ENCODE results near the gene CHRNA3.

Gene CHRNA3

DNA sequence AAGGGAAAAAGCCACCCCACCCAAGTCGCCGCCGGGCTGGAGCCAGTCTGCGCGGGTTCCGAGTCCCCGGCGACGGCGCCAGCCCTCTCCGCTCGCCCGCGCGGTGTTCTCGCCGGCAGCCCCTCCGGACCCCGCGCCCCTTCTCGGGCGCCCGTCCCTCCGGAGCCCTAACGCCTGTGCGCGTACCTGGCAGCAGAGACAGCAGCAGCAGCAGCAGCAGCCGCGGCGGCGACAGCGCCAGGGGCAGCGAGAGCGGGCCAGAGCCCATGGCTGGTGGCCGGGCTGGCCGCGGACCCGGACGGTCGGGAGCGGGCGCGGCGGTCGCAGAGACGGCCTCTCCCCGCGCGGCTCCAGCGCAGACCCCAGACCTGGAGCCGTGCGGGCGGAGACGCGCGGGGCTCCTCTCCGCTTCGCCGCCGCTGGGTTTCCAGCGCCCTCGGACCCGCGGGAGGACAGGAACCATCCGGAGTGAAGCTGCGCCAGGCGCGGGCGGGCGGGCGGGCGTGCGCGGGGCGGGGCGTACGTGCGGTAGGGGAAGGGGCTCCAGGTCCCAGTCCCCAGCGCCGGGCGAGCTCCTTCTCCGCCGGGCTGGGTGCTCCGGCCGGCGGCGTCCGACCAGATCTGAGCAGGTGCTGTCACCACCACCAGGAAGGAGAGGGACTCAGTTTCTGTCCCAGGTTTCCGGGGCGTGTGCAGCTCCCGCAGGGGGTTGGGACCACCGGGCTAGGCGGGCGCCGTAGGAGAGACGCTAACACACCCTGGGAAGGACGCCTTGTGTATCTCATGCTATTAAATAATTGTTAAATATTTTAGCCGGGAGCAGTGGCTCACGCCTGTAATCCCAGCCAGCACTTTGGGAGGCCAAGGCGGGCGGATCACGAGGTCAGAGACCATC, at the start of gene CHRNA3:
Gene CHRNA3, minus strand, starts transcription at position 470 of the 895 bp plus-strand sequence. Its CDS starts 202 bp downstream, at position 268.
- no peak for DNase-seq (ENCODE audit: low spot score)
- no peak for FAIRE-seq

GRCh38 chr15:78668987-78669386, 48.2 kb upstream of the CHRNA3 start:
- FAIRE-seq, result no peak
- DNase-seq (ENCODE audit: low spot score), result no peak

DNA sequence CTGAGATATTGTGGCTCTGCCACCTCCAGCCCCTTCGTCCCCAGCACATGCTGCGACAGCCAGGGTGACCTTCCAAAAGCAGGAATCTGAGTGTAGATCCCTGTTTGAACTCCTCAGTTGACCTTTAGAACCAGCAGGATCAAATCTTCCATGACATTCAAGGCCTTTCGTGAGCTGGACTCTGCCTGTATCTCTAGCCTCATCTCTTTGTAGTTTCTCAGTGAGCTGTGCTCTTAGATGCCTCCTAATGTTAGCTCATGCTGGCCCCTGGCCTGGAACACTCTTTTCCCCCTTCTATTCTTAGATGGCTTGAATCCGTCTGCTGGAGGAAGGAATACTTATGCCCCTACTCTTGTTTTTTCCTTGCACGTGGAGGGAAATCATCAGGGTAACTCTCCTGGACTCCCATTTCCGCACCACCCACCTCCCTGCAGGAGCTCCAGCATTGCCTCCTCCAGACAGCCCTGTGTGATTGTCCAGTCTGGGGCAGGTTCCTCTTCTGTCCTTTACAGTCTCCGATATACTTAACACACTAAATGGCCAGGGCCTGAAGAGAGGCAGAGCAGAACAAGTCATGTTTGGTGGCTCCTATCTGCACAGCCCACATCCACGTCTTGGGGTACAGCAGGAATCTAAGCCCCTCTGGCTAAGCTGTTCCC, 46.9 kb upstream of the CHRNA3 start:
- no peak for FAIRE-seq
- no peak for DNase-seq (ENCODE audit: low spot score)

- no peak for DNase-seq (ENCODE audit: low spot score)
- FAIRE-seq, result no peak
Observed at GRCh38 chr15:78666010-78666409, 45.2 kb upstream of the CHRNA3 start.

DNA sequence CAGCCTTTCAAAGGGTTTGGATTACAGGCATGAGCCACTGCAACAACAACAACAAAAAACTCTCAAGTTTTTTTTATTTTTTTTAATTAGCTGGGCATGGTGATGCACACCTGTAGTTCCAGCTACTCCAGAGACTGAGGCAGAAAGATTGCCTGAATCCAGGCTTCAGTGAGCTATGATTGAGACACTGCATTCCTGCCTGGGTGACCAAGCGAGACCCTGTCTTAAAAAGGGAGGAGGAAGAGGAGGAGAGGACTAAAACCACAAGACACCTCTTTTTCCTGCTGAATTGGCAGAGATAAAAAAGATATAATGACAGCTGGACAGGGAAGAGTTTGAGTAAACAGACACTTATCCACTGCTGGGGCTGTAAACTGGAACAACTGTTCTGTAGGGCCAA, 42.9 kb upstream of the CHRNA3 start:
- FAIRE-seq (no peak), DNase-seq (ENCODE audit: low spot score) (peak; percentile 14)

DNA sequence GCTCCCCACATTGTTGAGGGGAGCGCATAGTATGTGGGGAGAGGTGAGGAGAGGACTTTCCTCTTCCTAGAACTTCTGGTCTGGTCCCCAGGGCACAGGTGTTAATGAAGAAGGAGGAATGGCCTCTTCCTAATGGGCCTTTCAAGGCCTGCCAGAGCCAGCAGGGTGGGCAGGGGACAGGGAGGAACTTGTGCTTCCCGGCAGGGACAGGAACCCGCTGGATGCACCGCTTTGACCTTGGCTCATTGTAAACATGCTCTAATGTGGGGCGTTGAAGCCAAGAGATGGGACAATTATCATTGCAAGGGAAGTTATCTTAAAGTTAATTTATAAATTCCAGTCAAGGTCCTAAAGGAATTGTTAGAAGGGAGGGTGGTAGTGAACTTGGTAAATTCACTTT, 41.2 kb upstream of the CHRNA3 start:
- no peak for FAIRE-seq
- no peak for DNase-seq (ENCODE audit: low spot score)

- FAIRE-seq, result no peak
Observed at GRCh38 chr15:78661001-78661400, 40.2 kb upstream of the CHRNA3 start.

DNA sequence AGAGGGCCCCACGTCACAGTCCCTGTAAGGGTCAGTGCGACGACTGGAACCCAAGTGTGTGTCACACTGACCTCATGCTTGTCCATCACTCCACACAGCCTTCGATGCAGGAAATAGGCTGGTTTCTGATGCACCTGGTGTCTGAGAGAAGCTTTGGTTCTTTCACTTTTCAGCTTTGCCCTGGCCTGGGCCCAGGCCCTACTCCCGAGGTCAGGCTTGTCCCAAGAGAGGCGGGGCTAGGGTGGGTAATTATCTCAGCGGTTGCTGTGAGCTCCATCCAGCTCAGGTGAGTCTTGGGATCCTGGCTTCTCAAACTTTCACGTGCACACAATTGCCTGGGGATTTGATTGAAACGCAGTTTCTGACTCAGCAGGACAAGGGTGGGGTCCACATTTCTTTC, 39.8 kb upstream of the CHRNA3 start:
- DNase-seq (ENCODE audit: low spot score) (no peak), FAIRE-seq (no peak)

More at GRCh38 chr15:78661001-78661400, 40.2 kb upstream of the CHRNA3 start:
- no peak for DNase-seq (ENCODE audit: low spot score)

DNA sequence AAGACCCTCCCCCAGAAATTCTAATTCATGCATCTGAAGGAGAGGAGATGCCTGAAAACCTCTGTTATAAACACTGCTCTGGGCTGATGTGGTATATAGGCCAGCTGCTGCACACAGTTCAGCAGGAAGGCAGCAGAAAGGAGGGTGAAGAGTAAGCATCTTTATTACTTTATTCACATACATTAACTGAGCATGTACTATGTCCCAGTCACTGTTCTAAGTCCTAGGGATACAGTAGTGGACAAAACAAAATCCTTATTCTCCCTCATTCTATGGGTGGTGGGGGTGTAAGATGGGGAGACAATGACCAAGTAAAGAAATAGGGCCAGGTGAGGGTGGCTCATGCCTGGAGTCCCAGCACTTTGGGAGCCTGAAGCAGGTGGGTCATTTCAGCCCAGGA, 38.0 kb upstream of the CHRNA3 start:
- FAIRE-seq, result no peak
- no peak for DNase-seq (ENCODE audit: low spot score)

DNA sequence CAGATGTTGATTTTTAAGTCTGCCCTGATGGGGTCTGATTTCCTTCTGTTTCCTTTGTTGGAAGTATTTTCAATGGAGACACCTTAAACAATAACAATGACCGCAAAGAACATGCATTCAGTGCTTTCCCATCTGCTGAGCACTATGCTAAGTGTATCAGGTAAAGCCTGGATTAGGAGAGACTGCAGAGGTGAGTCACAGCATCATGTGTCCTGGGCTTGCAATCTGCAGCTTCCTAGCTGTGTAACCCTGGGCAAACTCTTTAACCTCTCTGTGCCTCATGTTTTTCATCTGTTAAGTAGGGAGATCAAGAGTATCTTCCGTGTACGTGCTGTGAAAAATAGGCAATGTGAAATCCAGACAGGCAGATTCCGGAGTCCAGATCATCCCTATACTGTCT, 33.5 kb upstream of the CHRNA3 start:
- DNase-seq (ENCODE audit: low spot score) (no peak), FAIRE-seq (no peak)

DNA sequence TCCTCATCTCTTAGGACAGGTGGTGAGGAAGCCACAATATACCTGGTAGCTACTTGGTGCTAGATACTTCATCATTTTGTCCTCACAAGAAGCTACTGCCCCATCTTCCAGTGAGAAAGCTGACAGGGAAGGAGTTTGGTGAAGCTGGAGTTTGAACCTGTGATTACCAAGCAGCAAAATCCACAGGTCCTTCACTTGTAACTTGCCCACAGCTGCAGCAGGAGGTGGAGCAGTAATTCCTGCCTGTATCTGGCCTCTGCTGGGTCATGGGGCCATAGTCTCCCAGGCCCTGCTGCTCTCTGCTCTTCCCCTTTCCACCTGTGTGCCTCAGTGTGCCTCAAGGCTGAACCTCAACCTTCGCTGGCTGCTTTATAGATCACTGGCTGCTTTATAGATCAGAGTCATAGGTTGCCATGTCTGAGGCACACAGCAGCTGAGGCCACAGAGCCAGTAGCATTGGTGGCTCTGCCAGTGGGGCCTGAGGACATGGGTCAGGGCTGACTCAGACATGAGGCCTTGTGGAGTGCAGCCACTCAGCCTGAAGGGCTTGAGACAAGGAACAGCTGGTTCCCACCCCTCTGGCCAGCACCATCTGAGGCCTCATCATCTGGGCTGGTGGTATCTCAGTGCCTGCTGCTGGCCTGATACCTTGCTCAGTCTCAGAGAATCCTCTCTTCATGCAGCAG, 31.3 kb upstream of the CHRNA3 start:
- DNase-seq (ENCODE audit: low spot score) (no peak), FAIRE-seq (no peak)

DNA sequence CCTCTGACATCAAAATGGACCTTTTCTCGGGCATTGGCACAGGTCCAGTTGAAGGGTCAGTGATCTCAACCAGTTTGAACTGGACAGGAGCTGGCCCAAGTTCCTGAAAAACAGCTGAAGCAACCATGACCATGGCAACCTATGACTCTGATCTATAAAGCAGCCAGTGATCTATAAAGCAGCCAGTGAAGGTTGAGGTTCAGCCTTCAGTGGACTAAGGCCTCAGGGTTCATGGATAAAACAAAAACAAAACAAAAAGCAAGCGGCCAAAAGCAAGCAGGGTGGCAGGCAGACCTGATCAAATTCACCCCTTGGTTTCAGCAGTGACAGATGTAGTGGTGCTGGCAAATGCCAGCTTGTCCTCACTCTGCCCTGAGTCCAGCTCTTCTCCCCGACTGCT, 30.2 kb upstream of the CHRNA3 start:
- no peak for FAIRE-seq
- no peak for DNase-seq (ENCODE audit: low spot score)

DNA sequence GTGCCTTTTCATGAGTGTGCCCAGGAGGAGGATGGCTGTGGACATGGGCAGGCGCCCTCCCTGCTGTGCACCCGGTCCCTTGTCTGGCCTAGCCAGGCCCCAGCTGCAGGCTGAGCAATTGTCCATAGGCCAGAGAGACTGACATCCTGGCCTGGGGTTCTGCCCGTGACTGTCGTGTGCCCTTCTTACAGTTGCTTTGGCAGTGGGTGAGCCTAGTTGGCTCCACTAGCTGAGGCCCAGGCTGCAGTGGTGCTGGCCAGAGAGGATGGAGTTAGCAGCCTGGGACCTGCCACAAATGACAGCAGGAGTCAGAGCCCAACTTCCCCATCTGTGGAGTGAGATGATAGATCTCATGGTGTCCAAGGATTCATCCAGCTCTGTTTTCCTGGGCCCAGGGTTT, 29.2 kb upstream of the CHRNA3 start:
- FAIRE-seq (no peak), DNase-seq (ENCODE audit: low spot score) (no peak)

DNA sequence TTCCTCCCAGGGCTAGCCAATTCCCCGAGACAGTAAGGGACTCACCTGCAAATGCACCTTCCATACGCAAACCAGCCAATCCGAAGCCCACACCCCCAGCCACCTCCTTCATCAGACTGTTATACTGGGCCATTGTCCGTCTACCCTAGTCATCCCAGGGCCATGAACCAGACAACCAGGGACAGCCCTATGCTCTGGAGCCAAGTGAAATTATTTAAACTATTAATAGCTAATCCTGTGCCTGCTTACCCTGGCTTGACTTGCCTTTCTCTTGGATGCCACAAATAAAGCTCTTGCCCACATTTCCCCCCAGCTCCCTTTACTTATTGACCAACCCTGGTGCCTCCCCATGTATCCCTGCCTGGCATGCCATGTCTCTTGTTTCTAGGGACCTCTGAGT, 24.2 kb upstream of the CHRNA3 start:
- DNase-seq (ENCODE audit: low spot score) (no peak), FAIRE-seq (no peak)

- FAIRE-seq (no peak), DNase-seq (ENCODE audit: low spot score) (no peak)
Observed at GRCh38 chr15:78642331-78642730, 21.5 kb upstream of the CHRNA3 start.

DNA sequence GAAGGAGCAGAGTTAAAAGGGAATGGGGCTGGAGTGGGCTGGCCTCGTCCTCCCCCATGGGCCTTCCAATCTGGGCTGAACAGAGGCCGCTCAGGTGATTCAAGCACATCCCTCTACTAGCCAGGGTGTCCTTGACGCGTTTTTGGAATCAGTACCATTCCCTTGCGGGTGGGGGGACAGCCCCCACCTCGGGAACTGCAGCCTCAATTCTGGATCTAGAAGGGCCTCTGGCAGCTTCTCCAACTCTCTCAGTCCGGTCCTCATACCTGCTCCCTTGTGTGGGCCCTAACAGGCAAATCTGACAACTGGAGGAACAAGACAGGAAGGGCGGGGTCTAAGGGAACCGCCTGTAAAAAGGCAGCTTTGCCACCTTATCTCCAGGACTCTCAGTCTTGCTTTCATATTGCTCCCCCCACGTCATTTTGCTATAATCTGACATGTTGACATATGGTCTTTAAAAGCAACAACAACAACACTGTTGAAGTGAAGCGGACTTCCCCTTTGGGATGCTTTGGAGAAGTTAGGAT, 21.0 kb upstream of the CHRNA3 start:
- FAIRE-seq (no peak), DNase-seq (ENCODE audit: low spot score) (no peak)

GRCh38 chr15:78641102-78641748, 20.4 kb upstream of the CHRNA3 start, which contains the start of gene CHRNB4:
CHRNB4 (minus strand) TSS chr15:78641210; CDS start chr15:78641133, 77 bp downstream.
- FAIRE-seq (no peak), DNase-seq (ENCODE audit: low spot score) (no peak)

- FAIRE-seq (no peak), DNase-seq (ENCODE audit: low spot score) (no peak)
Observed at GRCh38 chr15:78640527-78641101, 19.8 kb upstream of the CHRNA3 start.

DNA sequence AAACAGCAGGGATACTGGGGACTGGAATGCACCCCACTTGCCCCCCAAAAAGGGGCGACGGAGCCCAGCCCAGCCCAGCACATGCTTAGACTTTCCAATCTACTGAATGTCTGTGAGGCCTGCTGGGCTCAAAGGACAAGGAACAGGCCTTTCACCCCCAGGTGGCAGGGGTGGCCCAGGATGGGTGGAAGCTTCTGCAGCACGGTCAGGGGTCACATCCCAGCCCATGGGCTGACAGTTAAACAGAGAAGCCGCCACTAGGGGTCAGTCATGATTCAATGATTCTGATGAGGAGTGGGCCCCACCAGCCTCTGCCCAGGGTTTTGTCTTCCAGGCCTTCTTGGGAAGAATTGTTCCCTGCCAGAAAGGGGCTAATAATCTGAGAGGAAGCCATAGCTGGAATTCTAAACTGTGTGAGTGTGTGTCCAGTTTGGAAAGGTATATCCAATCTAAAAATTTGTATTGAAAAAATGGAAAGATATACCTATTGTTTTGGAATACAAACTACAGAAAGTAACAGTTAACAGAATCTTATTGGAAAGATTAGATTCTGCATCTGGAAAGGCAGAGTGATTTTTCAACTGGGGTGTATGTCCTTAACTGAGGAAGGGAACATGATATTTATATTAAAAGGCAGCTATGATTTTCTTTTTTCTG, 18.0 kb upstream of the CHRNA3 start:
- FAIRE-seq, result no peak
- DNase-seq (ENCODE audit: low spot score), result peak; percentile 25

GRCh38 chr15:78637776-78638435, 17.1 kb upstream of the CHRNA3 start:
- FAIRE-seq (no peak), DNase-seq (ENCODE audit: low spot score) (no peak)
